Upper lobe of left lung (tissue), 6 donors: ENCODE measurements around the gene HOXB2. TPM values are rescaled to one million over a fixed set of nuclear protein-coding genes. Genes with fewer than 3 reads are reported as not detected.

Experiments used
- ATAC-seq, 2 donors: fragments of 200-7000 bp; cut with Tn5 transposase; one replicate each; pipeline ENCODE4 v1.9.1; 2022; ENCODE audit warnings: mild to moderate bottlenecking in 2 of 2, moderate library complexity in 2 of 2; ENCODE audit not compliant: low FRiP score in 2 of 2
- DNase-seq, 2 donors: peaks; one replicate each; pipeline ENCODE4 v3.0.0-alpha.2; 2019 to 2020
- H3K27ac ChIP-seq, 4 donors: fragments of 200-600 bp; sonication (generic); one replicate each; pipeline ENCODE4 v1.5.1; 2016 to 2019
- H3K27me3 ChIP-seq, 4 donors: fragments of 200-600 bp; sonication (generic); one replicate each; pipeline ENCODE4 v1.5.1; 2017 to 2019
- H3K36me3 ChIP-seq, 4 donors: fragments of 200-600 bp; sonication (generic); one replicate each; pipeline ENCODE4 v1.5.1; 2016 to 2019
- H3K4me1 ChIP-seq, 4 donors: fragments of 200-600 bp; sonication (generic); one replicate each; pipeline ENCODE4 v1.5.1; 2018 to 2019
- H3K4me3 ChIP-seq, 4 donors: fragments of 200-600 bp; sonication (generic); one replicate each; pipeline ENCODE4 v1.5.1; 2017 to 2019; ENCODE audit warnings: mild to moderate bottlenecking in 2 of 4, moderate library complexity in 1 of 4
- H3K9me3 ChIP-seq, 4 donors: fragments of 200-600 bp; sonication (generic); one replicate each; pipeline ENCODE4 v1.5.1; 2018 to 2019
- EP300 ChIP-seq, 4 donors: sonication (generic); formaldehyde crosslinking; IDR thresholded peaks; one replicate each; pipeline ENCODE4 v1.5.1; 2017; ENCODE audit warnings: antibody characterized with exemption in 4 of 4, control low read depth in 2 of 4
- POLR2A ChIP-seq, 4 donors: fragments of 450-650 bp; IDR thresholded peaks; one replicate each; pipeline ENCODE4 v1.5.1; 2016 to 2017; ENCODE audit warnings: antibody characterized with exemption in 4 of 4, mild to moderate bottlenecking in 2 of 4
- POLR2AphosphoS5 ChIP-seq, 2 donors: sonication (generic); formaldehyde crosslinking; IDR thresholded peaks; one replicate each; pipeline ENCODE4 v1.5.1; 2017; ENCODE audit warnings: antibody characterized with exemption in 2 of 2
- WGBS, 2 donors: methylation state at CpG; one replicate each; pipeline ENCODE4 v1.1.5; 2017 to 2018; 5-methylcytosine and 5-hydroxymethylcytosine counted together
- total RNA-seq, 6 donors: library from RNA; depleted of rRNA in 4 of 6; stranded (reverse); fragments of >200 nt in 4 of 6; gene quantifications; one replicate each; pipeline versions ENCODE4 v1.1.0 to v1.2.1, GENCODE V29; 2016 to 2021
- TF ChIP-seq, protein P1 (sequence below), 6 experiments: fragments of 450-650 bp in 4 of 6; fragments of 200-600 bp in 2 of 6; sonication (generic) in 2 of 6; IDR thresholded peaks; one replicate each; pipeline ENCODE4 v1.5.1; 2016 to 2019; ENCODE audit warnings: antibody characterized with exemption in 6 of 6
- donor health status: DM: no; HTN: no; CAD: no; lungs with moderate emphysema.
- donor health status: DM: no; HTN: yes; CAD: no; lungs with severe emphysema.

The HOXB2 gene
- total RNA-seq, 6 donors from 2014 or later, result 1.4 to 16.1 (median 7.4) TPM

GRCh38 chr17:48514477-48514876 lies 30.4 kb downstream of the HOXB2 start:
- no peaks in the 10 kb centered on the region for H3K36me3 ChIP-seq
- H3K9me3 ChIP-seq, result no peaks in the 10 kb centered on the region
- no peak overlapping the region for H3K4me3 ChIP-seq
- H3K27me3 ChIP-seq, result no peaks in the 10 kb centered on the region
- peaks cover 0 to 4% (median 2%) of the 10 kb centered on the region in 4 donors for H3K4me1 ChIP-seq
- WGBS, 2 donors, result 77 to 82% methylated on average over 2 of the region's 2 CpGs
- ATAC-seq, result no peak
- DNase-seq, result no peak
- TF ChIP-seq POLR2A (IDR thresholded peaks at IDR 0.05) (no peak), EP300 (IDR thresholded peaks at IDR 0.05) (no peak)
- TF ChIP-seq, protein P1, sequence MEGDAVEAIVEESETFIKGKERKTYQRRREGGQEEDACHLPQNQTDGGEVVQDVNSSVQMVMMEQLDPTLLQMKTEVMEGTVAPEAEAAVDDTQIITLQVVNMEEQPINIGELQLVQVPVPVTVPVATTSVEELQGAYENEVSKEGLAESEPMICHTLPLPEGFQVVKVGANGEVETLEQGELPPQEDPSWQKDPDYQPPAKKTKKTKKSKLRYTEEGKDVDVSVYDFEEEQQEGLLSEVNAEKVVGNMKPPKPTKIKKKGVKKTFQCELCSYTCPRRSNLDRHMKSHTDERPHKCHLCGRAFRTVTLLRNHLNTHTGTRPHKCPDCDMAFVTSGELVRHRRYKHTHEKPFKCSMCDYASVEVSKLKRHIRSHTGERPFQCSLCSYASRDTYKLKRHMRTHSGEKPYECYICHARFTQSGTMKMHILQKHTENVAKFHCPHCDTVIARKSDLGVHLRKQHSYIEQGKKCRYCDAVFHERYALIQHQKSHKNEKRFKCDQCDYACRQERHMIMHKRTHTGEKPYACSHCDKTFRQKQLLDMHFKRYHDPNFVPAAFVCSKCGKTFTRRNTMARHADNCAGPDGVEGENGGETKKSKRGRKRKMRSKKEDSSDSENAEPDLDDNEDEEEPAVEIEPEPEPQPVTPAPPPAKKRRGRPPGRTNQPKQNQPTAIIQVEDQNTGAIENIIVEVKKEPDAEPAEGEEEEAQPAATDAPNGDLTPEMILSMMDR (IDR thresholded peaks at IDR 0.05), result no peak
- no peak overlapping the region for H3K27ac ChIP-seq

GRCh38 chr17:48513666-48514455 lies 31.0 kb downstream of the HOXB2 start:
- no peak for ATAC-seq
- TF ChIP-seq POLR2AphosphoS5 (IDR thresholded peaks at IDR 0.05), result no peak
- no peak for TF ChIP-seq EP300 (IDR thresholded peaks at IDR 0.05)
- no peak for TF ChIP-seq POLR2A (IDR thresholded peaks at IDR 0.05)
- TF ChIP-seq, protein P1 (IDR thresholded peaks at IDR 0.05), result no peak
- Histone ChIP-seq H3K36me3 (no peaks in the 10 kb centered on the region), H3K9me3 (no peaks in the 10 kb centered on the region), H3K4me3 (no peak overlapping the region), H3K4me1 (peaks cover 0 to 4% (median 2%) of the 10 kb centered on the region in 4 donors), H3K27ac (no peak overlapping the region), H3K27me3 (no peaks in the 10 kb centered on the region)
- whole genome bisulfite sequencing, 2 donors, result 61 to 74% methylated on average over 6 of the region's 6 CpGs
- DNase-seq, result no peak

- H3K27ac ChIP-seq, result no peak overlapping the region
- TF ChIP-seq, protein P1 (IDR thresholded peaks at IDR 0.05), result no peak
- TF ChIP-seq POLR2A (IDR thresholded peaks at IDR 0.05) (no peak), EP300 (IDR thresholded peaks at IDR 0.05) (no peak), POLR2AphosphoS5 (IDR thresholded peaks at IDR 0.05) (no peak)
- ATAC-seq (no peak), DNase-seq (no peak)
- H3K4me1 ChIP-seq, result peaks cover 0 to 4% (median 2%) of the 10 kb centered on the region in 4 donors
- H3K9me3 ChIP-seq, result no peaks in the 10 kb centered on the region
- H3K4me3 ChIP-seq, result no peak overlapping the region
- no peaks in the 10 kb centered on the region for H3K27me3 ChIP-seq
- no peaks in the 10 kb centered on the region for H3K36me3 ChIP-seq
- WGBS, 2 donors, result 47 to 73% methylated on average over 7 of the region's 7 CpGs
These were observed 31.8 kb downstream of the HOXB2 start for GRCh38 chr17:48513097-48513496.

DNA sequence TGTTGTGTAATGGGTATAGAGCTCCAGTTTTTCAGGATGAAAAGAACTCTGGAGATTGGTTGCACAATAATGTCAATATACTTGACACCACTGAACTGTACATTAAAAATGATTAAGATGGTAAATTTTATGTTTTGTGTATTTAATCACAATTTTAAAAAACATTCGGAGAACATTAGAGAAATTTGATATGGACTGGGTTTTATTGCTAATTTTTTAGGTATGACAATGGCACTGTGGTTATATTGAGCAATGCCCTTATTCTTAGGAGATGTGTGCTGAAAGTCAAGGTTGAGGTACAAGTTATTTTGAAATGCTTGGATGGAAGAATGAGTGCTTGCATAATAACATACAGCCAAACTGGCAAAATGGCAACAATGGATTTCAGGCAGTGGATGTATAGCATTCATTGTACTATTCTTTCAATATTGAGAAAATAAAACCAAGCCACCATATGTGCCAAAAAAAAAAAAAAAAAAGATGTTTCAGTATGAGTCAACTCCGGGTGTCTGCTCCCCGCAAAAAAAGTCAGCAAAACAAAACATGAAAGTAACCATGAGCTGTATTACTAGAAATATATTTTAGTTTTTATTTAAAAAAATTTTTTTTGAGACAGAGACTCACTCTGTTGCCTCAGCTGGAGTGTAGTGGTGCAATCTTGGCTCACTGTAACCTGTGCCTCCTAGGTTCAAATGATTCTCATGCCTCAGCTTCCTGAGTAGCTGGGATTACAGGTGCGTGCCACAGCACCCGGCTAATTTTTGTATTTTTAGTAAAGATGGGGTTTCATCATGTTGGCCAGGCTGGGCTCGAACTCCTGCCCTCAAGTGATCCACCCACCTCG lies 33.9 kb downstream of the HOXB2 start:
- Histone ChIP-seq H3K4me3 (no peak overlapping the region), H3K27me3 (no peaks in the 10 kb centered on the region), H3K9me3 (no peaks in the 10 kb centered on the region), H3K27ac (no peak overlapping the region), H3K4me1 (peaks cover 0 to 4% (median 2%) of the 10 kb centered on the region in 4 donors), H3K36me3 (no peaks in the 10 kb centered on the region)
- WGBS, 2 donors, result 74 to 85% methylated on average over 7 of the region's 7 CpGs
- no peak for DNase-seq
- ATAC-seq, result no peak
- TF ChIP-seq POLR2AphosphoS5 (IDR thresholded peaks at IDR 0.05), result no peak
- no peak for TF ChIP-seq POLR2A (IDR thresholded peaks at IDR 0.05)
- TF ChIP-seq EP300 (IDR thresholded peaks at IDR 0.05), result no peak
- TF ChIP-seq, protein P1 (IDR thresholded peaks at IDR 0.05), result no peak
